ENCODE results near the gene GLO1.
A peak's percentile ranks its signal among the peaks of the same experiment; 100 is the strongest.

GLO1 gene

DNA sequence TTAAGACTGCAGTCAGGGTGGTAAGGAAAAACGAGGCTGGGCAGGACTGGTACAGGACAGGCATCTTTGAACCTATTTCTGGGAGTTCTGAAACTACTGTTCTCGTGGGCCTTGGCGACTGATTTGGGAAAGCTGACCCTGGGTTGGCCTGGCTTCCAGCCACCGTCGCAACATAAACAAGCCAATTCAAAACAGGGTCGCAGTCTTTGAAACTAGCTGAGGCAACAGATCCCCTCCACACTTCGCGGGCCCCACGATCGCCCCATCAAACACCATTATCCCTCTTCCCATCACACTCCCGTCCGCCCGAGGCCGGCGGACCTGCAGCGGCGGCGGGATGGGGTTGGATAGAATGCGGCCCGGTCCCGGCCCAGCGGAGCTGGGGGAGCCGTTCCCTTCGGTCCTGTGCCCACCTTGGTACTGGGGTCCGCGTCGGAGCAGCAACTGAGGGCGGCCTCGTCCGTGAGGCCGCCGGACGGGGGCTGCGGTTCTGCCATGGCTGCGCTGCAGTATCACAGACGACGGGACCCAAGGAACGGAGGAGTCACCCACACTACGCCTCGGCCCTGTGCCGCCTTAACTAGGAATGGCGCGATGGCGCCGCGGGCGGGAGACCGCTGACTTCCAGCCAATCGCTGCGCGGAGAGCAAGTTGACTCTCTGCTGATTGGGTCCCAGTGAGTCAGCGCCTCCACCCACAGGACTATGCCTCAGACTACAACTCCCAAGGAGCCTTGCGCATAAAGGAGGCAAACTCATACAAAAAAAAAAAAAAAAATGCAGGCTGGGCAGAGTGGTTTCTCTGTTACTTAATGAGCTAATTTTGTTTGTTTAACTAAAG, at the start of gene GLO1:
Gene GLO1 (minus strand): TSS at position 588 of the 840 bp plus-strand sequence. CDS start 91 bp downstream, at position 497.
- no peaks in the 10 kb centered on the region for H4K20me1 ChIP-seq (ENCODE audit: insufficient read depth, low read length)
- DNase-seq = peak; percentile 98
- no peaks in the 10 kb centered on the region for H3K36me3 ChIP-seq (replicated peaks; ENCODE audit: insufficient read depth, low read length)
- no peaks in the 10 kb centered on the region for H3K27me3 ChIP-seq (replicated peaks; ENCODE audit: insufficient read depth, low read length)
- H3K79me2 ChIP-seq (ENCODE audit: low read length) = peaks cover 37% of the 10 kb centered on the region
- H3K4me1 ChIP-seq (ENCODE audit: low read length) = no peaks in the 10 kb centered on the region
- H3K9me2 ChIP-seq (replicated peaks; ENCODE audit: insufficient read depth, low read length) = no peaks in the 10 kb centered on the region
- peak within 1 kb of the TSS; percentile 85 for H3K4me3 ChIP-seq (ENCODE audit: low read length)
- TF ChIP-seq EZH2phosphoT487 (IDR thresholded peaks at IDR 0.05; ENCODE audit: low read length) (no peak), EZH2 (optimal IDR thresholded peaks at IDR 0.05; ENCODE audit: low read depth, low read length) (no peak)
- TF ChIP-seq, protein P1, sequence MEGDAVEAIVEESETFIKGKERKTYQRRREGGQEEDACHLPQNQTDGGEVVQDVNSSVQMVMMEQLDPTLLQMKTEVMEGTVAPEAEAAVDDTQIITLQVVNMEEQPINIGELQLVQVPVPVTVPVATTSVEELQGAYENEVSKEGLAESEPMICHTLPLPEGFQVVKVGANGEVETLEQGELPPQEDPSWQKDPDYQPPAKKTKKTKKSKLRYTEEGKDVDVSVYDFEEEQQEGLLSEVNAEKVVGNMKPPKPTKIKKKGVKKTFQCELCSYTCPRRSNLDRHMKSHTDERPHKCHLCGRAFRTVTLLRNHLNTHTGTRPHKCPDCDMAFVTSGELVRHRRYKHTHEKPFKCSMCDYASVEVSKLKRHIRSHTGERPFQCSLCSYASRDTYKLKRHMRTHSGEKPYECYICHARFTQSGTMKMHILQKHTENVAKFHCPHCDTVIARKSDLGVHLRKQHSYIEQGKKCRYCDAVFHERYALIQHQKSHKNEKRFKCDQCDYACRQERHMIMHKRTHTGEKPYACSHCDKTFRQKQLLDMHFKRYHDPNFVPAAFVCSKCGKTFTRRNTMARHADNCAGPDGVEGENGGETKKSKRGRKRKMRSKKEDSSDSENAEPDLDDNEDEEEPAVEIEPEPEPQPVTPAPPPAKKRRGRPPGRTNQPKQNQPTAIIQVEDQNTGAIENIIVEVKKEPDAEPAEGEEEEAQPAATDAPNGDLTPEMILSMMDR (IDR thresholded peaks at IDR 0.05; ENCODE audit: low read length) = no peak
- peak within 1 kb of the TSS; percentile 90 for H2AFZ ChIP-seq (ENCODE audit: low read length)
- peak within 1 kb of the TSS; percentile 70 for H3K4me2 ChIP-seq (ENCODE audit: low read depth, low read length)
- peaks cover 6% of the 10 kb centered on the region; the same call in 1 of the 2 replicates for H3F3A ChIP-seq (ENCODE audit: insufficient read depth, low read length)
- peak within 1 kb of the TSS; percentile 83 for H3K9ac ChIP-seq (ENCODE audit: low read length)
- H3K9me3 ChIP-seq (replicated peaks; ENCODE audit: insufficient read depth, low read length) = no peaks in the 10 kb centered on the region
- H3K27ac ChIP-seq (ENCODE audit: low read length) = peak within 1 kb of the TSS; percentile 67; the same call in 1 of the 2 replicates

DNA sequence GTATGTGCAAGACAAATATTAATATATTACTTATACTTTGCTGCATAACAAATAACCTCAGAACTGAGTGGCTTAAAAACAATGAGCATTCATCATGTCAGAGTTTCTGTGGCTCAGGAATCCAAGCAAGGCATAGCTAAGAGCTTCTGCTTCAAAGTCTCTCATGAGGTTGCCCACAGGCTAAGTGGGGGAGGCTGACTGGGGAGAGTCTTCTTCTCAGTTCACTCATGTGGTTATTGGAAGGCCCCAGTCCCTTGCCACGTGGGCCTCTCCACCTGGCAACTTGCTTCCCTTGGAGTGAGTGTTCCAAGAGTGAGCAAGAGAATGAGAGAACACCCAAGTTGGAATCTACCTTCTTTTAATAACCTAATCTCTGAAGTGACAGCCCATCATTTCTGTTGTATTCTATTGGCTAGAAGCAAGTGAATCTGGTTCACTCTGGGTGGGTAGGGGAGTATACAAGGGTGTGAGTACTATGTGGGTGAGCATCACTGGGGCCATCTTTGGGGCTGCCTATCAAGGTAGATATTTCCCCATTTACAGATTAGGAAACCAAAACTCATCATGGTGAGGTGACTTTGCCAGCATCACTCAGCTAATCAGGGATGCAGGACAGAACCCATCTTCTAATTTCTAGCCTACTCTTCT, 48.1 kb upstream of the GLO1 start:
- no peak for DNase-seq
- TF ChIP-seq, protein P1 (IDR thresholded peaks at IDR 0.05; ENCODE audit: low read length) = no peak
- no peak for TF ChIP-seq EZH2 (optimal IDR thresholded peaks at IDR 0.05; ENCODE audit: low read depth, low read length)
- TF ChIP-seq EZH2phosphoT487 (IDR thresholded peaks at IDR 0.05; ENCODE audit: low read length) = no peak
- Histone ChIP-seq H3K27ac (ENCODE audit: low read length) (no peak overlapping the region), H3F3A (ENCODE audit: insufficient read depth, low read length) (no peaks in the 10 kb centered on the region), H3K4me3 (ENCODE audit: low read length) (no peak overlapping the region), H3K79me2 (ENCODE audit: low read length) (no peaks in the 10 kb centered on the region), H4K20me1 (ENCODE audit: insufficient read depth, low read length) (no peaks in the 10 kb centered on the region), H3K9ac (ENCODE audit: low read length) (no peak overlapping the region), H3K4me2 (ENCODE audit: low read depth, low read length) (no peak overlapping the region), H3K4me1 (ENCODE audit: low read length) (no peaks in the 10 kb centered on the region), H3K9me2 (replicated peaks; ENCODE audit: insufficient read depth, low read length) (no peaks in the 10 kb centered on the region), H3K36me3 (replicated peaks; ENCODE audit: insufficient read depth, low read length) (no peaks in the 10 kb centered on the region), H3K27me3 (replicated peaks; ENCODE audit: insufficient read depth, low read length) (no peaks in the 10 kb centered on the region), H3K9me3 (replicated peaks; ENCODE audit: insufficient read depth, low read length) (no peaks in the 10 kb centered on the region), H2AFZ (ENCODE audit: low read length) (no peak overlapping the region)

DNA sequence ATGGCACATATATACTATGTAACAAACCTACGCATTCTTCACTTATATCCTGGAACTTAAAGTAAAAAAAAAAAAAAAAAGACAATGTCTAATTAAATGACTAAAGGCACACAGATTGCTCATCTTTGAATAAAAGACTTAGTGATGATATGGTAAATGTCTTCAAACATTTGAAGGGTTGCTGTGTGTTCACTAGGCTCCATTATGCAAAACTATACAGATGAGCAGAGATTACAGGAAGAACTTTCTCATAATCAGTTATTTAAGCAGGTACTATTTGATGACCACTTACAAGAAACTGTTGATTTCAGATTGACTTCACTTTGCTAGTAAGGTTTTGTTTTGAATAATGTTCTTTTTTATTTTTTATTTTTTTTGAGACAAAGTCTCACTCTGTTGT, 46.5 kb upstream of the GLO1 start:
- Histone ChIP-seq H4K20me1 (ENCODE audit: insufficient read depth, low read length) (no peaks in the 10 kb centered on the region), H3K36me3 (replicated peaks; ENCODE audit: insufficient read depth, low read length) (no peaks in the 10 kb centered on the region), H3K79me2 (ENCODE audit: low read length) (no peaks in the 10 kb centered on the region), H3K4me1 (ENCODE audit: low read length) (no peaks in the 10 kb centered on the region), H3K27me3 (replicated peaks; ENCODE audit: insufficient read depth, low read length) (no peaks in the 10 kb centered on the region), H3K9ac (ENCODE audit: low read length) (no peak overlapping the region), H3K9me3 (replicated peaks; ENCODE audit: insufficient read depth, low read length) (no peaks in the 10 kb centered on the region), H3K27ac (ENCODE audit: low read length) (no peak overlapping the region), H3F3A (ENCODE audit: insufficient read depth, low read length) (no peaks in the 10 kb centered on the region), H2AFZ (ENCODE audit: low read length) (no peak overlapping the region), H3K9me2 (replicated peaks; ENCODE audit: insufficient read depth, low read length) (no peaks in the 10 kb centered on the region), H3K4me2 (ENCODE audit: low read depth, low read length) (no peak overlapping the region), H3K4me3 (ENCODE audit: low read length) (no peak overlapping the region)
- DNase-seq = no peak
- TF ChIP-seq EZH2phosphoT487 (IDR thresholded peaks at IDR 0.05; ENCODE audit: low read length) (no peak), EZH2 (optimal IDR thresholded peaks at IDR 0.05; ENCODE audit: low read depth, low read length) (no peak)
- TF ChIP-seq, protein P1 (IDR thresholded peaks at IDR 0.05; ENCODE audit: low read length) = no peak
